ENCODE measurements around the gene SMIM20. TPM values are rescaled to one million over a fixed set of nuclear protein-coding genes. Genes with fewer than 3 reads are reported as not detected.
"Not testable (repeated sequence)": the region's sequence is repeated elsewhere in the genome, so short reads cannot be mapped to it uniquely, and the experiment has no call there.

Gene SMIM20
- total RNA-seq, 1 donor, result 10.5 TPM

DNA sequence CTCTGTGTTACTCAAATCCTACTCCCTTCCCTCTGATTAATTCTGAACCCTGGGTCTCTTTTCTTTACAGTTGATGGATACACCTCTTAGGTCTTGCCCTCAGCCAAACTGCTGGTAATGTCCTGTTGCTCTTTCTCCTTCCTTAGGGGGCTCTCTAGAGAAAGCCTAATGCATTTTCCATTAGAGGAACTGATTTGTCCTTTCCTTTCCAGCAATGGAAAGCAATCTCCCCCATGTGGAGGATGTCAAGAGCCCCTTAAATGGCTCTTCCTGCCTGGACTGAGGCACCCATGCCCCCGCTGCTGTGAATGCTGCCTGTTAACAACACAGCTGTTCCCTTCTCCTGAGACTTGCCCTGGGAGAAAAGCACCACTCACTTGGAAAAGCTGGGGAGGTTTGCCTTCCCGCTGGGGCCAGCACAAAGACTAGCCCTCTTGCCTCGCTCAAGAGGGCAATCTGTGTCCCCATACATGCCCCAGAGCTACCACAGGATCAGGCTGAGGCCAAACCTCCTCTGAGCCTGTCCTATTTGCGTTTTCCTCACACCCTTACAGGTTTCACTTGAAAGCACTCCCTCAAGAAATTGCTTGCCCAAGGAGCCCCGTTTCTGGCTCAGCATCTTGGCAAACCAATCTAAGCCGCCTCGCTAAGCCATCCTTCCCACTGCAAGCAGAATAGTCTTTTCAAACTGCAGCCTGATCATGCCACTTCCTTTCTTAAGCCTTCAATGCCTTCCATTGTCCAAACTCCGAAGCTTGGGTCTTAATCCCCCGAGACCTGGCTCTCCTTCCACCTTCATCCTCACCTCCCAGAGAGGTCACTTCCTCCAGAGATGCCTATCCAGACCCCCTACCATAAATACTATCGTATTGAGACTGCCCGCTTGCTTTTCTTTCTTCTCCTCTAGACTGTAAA lies 23.2 kb upstream of the SMIM20 start:
- no peak for DNase-seq (ENCODE audit: low read depth in 2 of 3, low spot score in 2 of 3)

DNA sequence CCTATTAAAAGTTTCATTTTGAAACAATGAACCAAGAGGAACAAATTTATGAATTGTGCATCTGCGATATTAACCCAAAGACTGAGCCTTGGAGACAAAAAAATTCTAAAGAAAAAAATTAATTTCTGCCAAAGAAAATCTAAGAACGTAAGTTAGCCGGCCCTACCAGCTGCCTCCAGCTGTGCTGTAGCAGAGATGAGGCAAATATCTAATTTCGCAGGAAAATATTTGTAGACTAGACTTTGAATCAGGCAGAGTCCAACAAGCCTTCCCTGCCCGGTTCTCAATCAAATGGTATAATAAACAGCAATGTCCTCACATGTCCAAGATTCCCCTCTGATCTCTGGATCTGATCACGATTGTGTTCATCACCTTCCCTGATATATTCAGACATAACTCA lies 21.2 kb upstream of the SMIM20 start:
- DNase-seq (ENCODE audit: low read depth in 2 of 3, low spot score in 2 of 3), result no peak

DNA sequence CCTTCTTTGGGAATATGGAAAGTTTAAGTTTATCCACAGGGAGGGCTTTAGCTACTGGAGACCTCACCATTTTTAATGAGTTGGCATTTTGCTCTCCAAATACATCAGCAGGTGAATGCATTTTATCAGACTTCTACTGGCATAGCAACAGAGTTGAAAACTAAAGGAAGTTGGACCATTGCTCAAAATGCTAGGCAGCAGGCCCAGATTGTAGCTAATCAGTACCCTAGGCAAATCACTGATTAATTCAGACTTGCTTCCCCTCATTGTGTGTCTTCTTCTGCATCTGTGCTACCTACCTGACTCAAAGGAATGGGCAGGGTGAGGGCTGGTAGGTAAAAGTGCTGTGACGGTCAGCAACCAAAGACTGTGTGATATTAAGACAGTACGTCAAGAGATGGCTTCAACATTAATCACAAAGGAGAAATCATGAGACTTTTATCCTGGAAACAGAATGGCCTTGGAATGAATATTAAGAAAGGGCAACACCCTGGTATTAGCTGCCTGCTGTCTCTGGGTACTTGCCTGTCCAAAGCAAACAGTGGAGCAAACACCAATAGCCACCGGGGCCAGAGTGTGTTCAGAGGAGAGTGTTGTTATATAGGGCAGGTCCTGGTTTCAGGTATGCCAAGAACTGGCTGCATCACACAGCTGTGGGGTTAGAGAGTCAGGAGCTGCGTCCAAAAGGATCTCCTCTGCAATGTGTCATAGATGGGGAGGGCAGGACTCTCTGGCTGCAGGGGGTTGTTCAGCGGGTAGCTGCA lies 17.1 kb upstream of the SMIM20 start:
- no peak for DNase-seq (ENCODE audit: low read depth in 2 of 3, low spot score in 2 of 3)

GRCh38 chr4:25900310-25900709 lies 13.7 kb upstream of the SMIM20 start:
- no peak for DNase-seq (ENCODE audit: low read depth in 2 of 3, low spot score in 2 of 3)

GRCh38 chr4:25901030-25901430 lies 13.0 kb upstream of the SMIM20 start:
- no peak for DNase-seq (ENCODE audit: low read depth in 2 of 3, low spot score in 2 of 3)

GRCh38 chr4:25903900-25904747 lies 9.9 kb upstream of the SMIM20 start:
- DNase-seq (ENCODE audit: low read depth in 2 of 3, low spot score in 2 of 3), result no peak

GRCh38 chr4:25904748-25905082 lies 9.3 kb upstream of the SMIM20 start:
- no peak for DNase-seq (ENCODE audit: low read depth in 2 of 3, low spot score in 2 of 3)

GRCh38 chr4:25905371-25905770 lies 8.6 kb upstream of the SMIM20 start:
- no peak for DNase-seq (ENCODE audit: low read depth in 2 of 3, low spot score in 2 of 3)

- not testable (repeated sequence) for DNase-seq (ENCODE audit: low read depth in 2 of 3, low spot score in 2 of 3)
Observed at GRCh38 chr4:25906113-25906512, 7.9 kb upstream of the SMIM20 start.

GRCh38 chr4:25908491-25908901 lies 5.5 kb upstream of the SMIM20 start:
- DNase-seq (ENCODE audit: low read depth in 2 of 3, low spot score in 2 of 3), result no peak

- DNase-seq (ENCODE audit: low read depth in 2 of 3, low spot score in 2 of 3), result no peak
Observed at GRCh38 chr4:25911356-25911755, 2.7 kb upstream of the SMIM20 start.

GRCh38 chr4:25913056-25913850 lies 767 bp upstream of the SMIM20 start:
- peak; percentile 16 to 50 (median 27) for DNase-seq (ENCODE audit: low read depth in 2 of 3, low spot score in 2 of 3)

- DNase-seq (ENCODE audit: low read depth in 2 of 3, low spot score in 2 of 3), result no peak
Observed at GRCh38 chr4:25914670-25915352, 791 bp downstream of the SMIM20 start.

DNA sequence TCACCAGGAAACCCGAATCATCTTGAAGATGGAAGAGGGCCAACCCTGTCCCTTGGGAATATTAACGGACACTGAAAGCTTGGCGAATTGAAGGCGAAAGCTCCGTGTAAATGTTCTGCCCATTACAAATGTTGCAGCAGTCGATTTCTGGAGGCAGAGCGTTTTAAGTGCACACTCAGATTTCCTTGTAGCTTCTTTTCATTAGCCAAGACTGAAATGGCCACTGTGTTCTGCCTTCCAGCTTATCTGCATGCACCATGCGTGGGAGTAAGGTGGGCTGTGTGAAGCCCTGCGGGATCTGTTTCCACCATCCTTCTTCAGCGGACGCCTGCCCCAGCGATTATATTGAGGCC lies 1.3 kb downstream of the SMIM20 start:
- no peak for DNase-seq (ENCODE audit: low read depth in 2 of 3, low spot score in 2 of 3)

GRCh38 chr4:25916870-25917269 lies 2.9 kb downstream of the SMIM20 start:
- no peak for DNase-seq (ENCODE audit: low read depth in 2 of 3, low spot score in 2 of 3)

- no peak for DNase-seq (ENCODE audit: low read depth in 2 of 3, low spot score in 2 of 3)
Observed at GRCh38 chr4:25919676-25920075, 5.7 kb downstream of the SMIM20 start.

GRCh38 chr4:25921922-25922321 lies 7.9 kb downstream of the SMIM20 start:
- no peak for DNase-seq (ENCODE audit: low read depth in 2 of 3, low spot score in 2 of 3)

DNA sequence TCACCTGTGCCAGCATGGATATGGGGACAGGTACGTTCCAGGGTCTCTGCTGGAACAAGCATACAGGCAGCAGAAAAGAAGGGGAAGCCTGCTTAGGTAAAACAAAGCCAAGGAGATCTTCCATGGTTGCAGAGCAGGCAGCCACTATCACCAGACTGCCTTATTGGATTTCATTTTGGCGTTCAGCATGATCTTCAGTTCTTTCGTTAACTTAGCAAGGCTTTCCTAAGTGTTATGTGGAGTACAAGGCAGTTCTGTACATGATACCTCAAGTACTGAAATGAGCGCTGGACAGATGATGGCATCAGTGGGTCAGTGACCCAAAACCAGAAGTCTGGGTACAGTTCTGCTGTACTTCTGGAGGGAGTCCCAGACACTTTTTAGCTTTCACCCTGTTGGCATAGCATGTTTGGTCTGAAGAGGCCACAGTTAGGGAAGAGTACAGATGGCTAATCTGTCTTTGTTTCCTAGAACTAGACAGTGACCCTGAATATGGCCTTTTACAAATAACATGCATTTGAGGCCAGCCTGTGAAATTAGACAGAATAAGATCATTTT lies 8.9 kb downstream of the SMIM20 start:
- DNase-seq (ENCODE audit: low read depth in 2 of 3, low spot score in 2 of 3), result no peak

DNA sequence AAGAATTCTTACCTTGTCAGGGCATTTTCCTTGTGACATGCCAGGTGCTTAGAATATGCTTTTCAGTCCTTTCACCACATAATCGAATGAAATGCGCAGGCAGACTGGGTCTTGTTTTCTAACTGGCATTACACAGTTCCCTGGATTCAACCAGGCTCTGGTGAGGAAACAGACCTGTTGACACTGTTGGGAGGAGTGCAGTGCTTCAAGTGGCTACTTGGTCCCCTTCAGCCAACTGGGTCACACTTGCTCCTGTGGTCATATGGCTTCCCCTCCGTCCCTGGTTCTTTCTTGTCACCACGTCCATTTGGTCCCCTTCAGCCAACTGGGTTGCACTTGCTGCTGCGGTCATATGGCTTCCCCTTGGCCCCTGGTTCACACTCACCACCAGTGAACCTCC lies 9.7 kb downstream of the SMIM20 start:
- no peak for DNase-seq (ENCODE audit: low read depth in 2 of 3, low spot score in 2 of 3)
